Activated CD4-positive, alpha-beta memory T cell treated with anti-CD3 and anti-CD28 coated beads for 36 hours (primary cell): ENCODE results near the gene SHISAL1. TPM values are rescaled to one million over a fixed set of nuclear protein-coding genes. Genes with fewer than 3 reads are reported as not detected.

Experiments
- CTCF ChIA-PET: fragments of 350-600 bp; sonication (Branson Sonifier 250); formaldehyde crosslinking; loops from one replicate; lab custom pipeline; 2021; ENCODE audit warnings: antibody characterized with exemption, inconsistent platforms; lab: Charles Lee
- POLR2A ChIA-PET: fragments of 350-600 bp; sonication (Branson Sonifier 250); formaldehyde crosslinking; loops from one replicate; lab custom pipeline; 2021; ENCODE audit warnings: antibody characterized with exemption; lab: Charles Lee
- DNase-seq: peaks from one replicate; pipeline ENCODE4 v3.0.0-alpha.2; 2020
- H3K27ac Mint-ChIP-seq: one replicate; pipeline ENCODE4 v1.8.0; 2021; ENCODE audit warnings: mixed read lengths
- H3K27me3 Mint-ChIP-seq: one replicate; pipeline ENCODE4 v1.8.0; 2021; ENCODE audit warnings: mixed read lengths
- H3K36me3 Mint-ChIP-seq: one replicate; pipeline ENCODE4 v1.8.0; 2021; ENCODE audit warnings: mixed read lengths
- H3K4me1 Mint-ChIP-seq: one replicate; pipeline ENCODE4 v1.8.0; 2021; ENCODE audit warnings: low read depth, mixed read lengths
- H3K4me3 Mint-ChIP-seq: one replicate; pipeline ENCODE4 v1.8.0; 2021; ENCODE audit warnings: mild to moderate bottlenecking, mixed read lengths
- H3K9me3 Mint-ChIP-seq: one replicate; pipeline ENCODE4 v1.8.0; 2021; ENCODE audit warnings: mixed read lengths
- intact Hi-C: fragments of 100-400 bp; cut with micrococcal nuclease; formaldehyde crosslinking; loops from one replicate; pipeline ENCODE4 v1.15.1; 2023
- total RNA-seq, 2 experiments: library from RNA; stranded (reverse); gene quantifications; one replicate each; pipeline ENCODE4 v1.2.3, GENCODE V29; 2021

The SHISAL1 gene
- not detected for total RNA-seq

DNA sequence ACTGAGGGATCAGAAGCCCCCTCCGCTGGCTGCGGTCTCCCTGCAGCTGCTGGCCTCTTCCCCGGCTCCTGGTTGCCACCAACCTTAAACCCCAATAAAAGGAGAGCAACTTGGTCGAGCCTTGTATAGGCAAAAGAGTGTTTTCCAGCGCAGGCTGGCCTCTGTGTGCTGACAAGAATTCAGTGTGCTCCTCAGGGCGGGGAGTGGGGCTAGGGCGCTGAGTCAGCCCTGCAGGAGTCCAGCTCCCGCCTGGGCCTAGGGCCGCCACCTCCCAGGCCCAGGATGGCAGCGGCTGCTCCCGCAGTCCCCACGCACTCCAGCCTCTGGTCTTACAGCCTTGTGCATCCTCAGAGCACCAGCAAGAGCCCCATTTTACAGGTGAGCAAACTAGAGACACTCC, at the start of gene SHISAL1:
TSS of gene SHISAL1 (minus strand) at position 186 of the 400 bp plus-strand sequence. CDS start 12,006 bp downstream, outside the sequence.
- H3K27me3 Mint-ChIP-seq, result no peaks in the 10 kb centered on the region
- no peak for DNase-seq
- H3K36me3 Mint-ChIP-seq, result no peaks in the 10 kb centered on the region
- H3K9me3 Mint-ChIP-seq, result no peaks in the 10 kb centered on the region
- peaks cover 5% of the 10 kb centered on the region for H3K4me1 Mint-ChIP-seq
- POLR2A ChIA-PET, result no interaction called here
- H3K4me3 Mint-ChIP-seq, result no peak within 1 kb of the TSS
- no peak within 1 kb of the TSS for H3K27ac Mint-ChIP-seq
- intact Hi-C loops, result no loop called here
- CTCF ChIA-PET, result no interaction called here

DNA sequence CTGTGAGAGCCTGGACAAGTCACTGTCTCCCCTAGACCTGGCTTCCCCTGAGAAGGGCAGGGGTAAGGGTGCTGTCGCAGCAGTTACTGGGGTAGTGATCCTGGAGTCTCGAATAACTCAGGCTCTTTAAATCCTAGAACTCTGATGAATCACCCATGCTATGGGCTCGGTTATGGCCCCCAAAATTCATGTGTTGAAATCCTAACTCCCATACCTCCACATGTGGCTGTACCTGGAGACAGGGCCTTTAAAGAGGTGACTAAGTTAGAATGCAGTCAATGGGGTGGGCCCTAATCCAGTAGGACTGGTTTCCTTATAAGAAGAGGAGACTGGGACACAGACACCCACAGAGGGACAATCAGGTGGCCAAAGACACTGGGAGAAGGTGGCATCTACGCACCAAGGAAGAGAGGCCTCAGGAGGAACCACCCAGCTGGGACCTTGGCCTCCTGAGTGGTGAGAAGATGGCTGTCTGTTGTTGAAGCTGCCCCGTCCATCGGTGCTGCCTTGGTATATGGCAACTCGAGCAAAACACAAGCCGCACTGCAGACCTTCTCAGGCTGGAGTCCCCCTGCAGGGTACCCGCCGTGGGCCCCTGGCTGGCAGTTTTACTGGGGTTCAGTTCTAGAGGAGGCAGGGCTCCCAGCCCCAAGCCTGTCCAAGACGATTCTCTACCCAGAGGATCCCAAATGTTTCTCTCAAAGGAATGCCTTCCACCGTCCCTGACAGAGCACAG, 48.8 kb upstream of the SHISAL1 start:
- CTCF ChIA-PET, result no interaction called here
- no peaks in the 10 kb centered on the region for H3K36me3 Mint-ChIP-seq
- no peaks in the 10 kb centered on the region for H3K9me3 Mint-ChIP-seq

DNA sequence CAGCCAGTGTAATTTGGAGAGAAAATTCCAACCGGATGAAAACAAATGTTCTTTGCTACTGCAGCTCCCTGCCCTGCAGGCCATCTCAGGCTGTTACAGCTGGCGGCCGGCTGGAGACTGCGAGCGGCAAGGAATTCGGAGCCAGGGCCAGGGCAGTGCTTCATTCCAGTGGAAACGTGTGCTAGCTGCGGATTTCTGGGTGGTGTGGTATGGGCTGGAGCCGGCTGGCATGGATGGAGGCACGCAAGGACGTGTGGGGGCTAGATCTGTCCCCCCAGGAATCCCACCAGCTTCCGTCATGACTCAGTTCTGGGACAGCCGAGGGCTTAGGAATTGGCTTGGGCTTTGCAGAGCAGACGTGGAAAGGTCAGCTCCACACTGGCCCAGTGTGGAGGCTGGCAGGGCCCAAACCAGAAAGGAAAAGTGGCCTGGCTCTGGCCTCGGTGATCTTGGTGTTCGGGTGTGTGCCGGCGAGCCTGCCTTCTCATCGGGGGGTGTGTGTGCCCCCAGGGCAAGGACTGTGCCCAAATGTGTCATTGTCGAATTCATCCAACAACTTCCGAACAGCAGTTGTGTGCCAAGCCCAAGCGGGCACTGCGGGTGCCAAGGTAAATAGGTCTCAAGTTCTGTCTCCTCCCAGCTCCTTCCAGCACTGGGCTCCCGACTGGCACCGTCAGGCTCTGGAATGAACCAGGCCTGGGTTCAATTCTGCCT, 48.1 kb upstream of the SHISAL1 start:
- H3K4me1 Mint-ChIP-seq, result no peaks in the 10 kb centered on the region

More for the DNA sequence above, 48.8 kb upstream of the SHISAL1 start:
- no peak for DNase-seq
- Mint-ChIP-seq H3K4me1 (no peaks in the 10 kb centered on the region), H3K4me3 (no peak overlapping the region), H3K27me3 (peaks cover 12% of the 10 kb centered on the region), H3K27ac (no peak overlapping the region)
- intact Hi-C loops, result no loop called here
- POLR2A ChIA-PET, result no interaction called here

DNA sequence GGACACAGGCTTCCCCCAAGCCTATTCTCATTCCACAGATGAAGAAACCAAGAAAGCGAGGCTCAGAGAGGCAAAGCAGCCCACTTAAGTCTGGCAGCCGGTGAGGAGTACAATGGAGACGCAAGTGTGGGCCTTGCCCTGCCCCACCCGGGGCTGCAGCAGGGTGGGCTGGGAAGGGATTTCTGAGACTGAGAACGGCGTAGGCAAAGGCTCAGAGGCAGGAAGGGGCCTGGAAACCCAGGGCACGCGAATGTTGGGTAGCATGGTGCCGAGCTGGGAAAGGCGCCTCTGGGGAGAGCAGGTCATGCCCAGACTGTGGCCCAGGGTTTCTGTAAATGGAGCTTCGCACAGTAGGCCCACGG, 47.5 kb upstream of the SHISAL1 start:
- intact Hi-C loops, result no loop called here
- H3K27ac Mint-ChIP-seq, result no peak overlapping the region
- no peak overlapping the region for H3K4me3 Mint-ChIP-seq
- CTCF ChIA-PET, result interaction anchor here (0.7 kb wide), 1 partner anchor 54 kb away, joined by 3 read pairs; no protein-coding TSS in a partner anchor
- peaks cover 14% of the 10 kb centered on the region for H3K27me3 Mint-ChIP-seq
- no peak for DNase-seq
- no peaks in the 10 kb centered on the region for H3K36me3 Mint-ChIP-seq
- H3K4me1 Mint-ChIP-seq, result no peaks in the 10 kb centered on the region
- POLR2A ChIA-PET, result no interaction called here
- no peaks in the 10 kb centered on the region for H3K9me3 Mint-ChIP-seq

More for the DNA sequence above, 48.1 kb upstream of the SHISAL1 start:
- POLR2A ChIA-PET, result no interaction called here
- CTCF ChIA-PET, result interaction anchor here (0.7 kb wide), 1 partner anchor 55 kb away, joined by 3 read pairs; no protein-coding TSS in a partner anchor
- Mint-ChIP-seq H3K27me3 (peaks cover 12% of the 10 kb centered on the region), H3K9me3 (no peaks in the 10 kb centered on the region), H3K27ac (no peak overlapping the region), H3K36me3 (no peaks in the 10 kb centered on the region), H3K4me3 (no peak overlapping the region)
- intact Hi-C loops, result no loop called here
- DNase-seq, result no peak

DNA sequence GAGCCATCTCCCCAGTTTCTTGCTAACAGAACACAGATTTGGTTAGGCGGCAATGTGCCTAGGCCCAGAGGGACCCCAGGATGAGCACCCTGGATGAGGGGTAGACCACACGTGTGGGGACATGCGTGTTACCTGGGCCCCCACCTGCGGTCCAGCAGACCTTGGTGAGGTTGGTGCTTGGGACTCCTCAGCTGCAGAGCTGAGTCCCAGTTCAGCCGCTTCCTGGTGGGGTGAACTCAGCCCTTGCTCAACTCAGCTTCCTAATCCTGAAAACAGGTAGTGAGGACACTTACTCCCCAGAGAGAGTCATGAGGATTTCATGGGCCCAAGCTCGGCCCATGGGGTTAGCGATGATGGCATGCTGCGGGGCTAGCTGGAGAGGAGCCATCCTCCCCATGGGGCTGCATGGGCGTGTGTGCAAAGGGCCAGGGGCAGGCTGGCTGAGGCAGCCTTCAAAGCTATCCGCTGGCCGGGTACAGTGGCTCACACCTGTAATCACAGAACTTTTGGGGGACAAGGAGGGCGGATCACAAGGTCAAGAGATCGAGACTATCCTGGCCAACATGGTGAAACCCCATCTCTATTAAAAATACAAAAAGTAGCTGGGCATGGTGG, 46.9 kb upstream of the SHISAL1 start:
- no peak overlapping the region for H3K27ac Mint-ChIP-seq
- no peak for DNase-seq
- POLR2A ChIA-PET, result no interaction called here
- H3K27me3 Mint-ChIP-seq, result peaks cover 17% of the 10 kb centered on the region
- CTCF ChIA-PET, result no interaction called here
- H3K9me3 Mint-ChIP-seq, result no peaks in the 10 kb centered on the region
- H3K36me3 Mint-ChIP-seq, result no peaks in the 10 kb centered on the region
- no peaks in the 10 kb centered on the region for H3K4me1 Mint-ChIP-seq
- intact Hi-C loops, result no loop called here
- H3K4me3 Mint-ChIP-seq, result no peak overlapping the region

DNA sequence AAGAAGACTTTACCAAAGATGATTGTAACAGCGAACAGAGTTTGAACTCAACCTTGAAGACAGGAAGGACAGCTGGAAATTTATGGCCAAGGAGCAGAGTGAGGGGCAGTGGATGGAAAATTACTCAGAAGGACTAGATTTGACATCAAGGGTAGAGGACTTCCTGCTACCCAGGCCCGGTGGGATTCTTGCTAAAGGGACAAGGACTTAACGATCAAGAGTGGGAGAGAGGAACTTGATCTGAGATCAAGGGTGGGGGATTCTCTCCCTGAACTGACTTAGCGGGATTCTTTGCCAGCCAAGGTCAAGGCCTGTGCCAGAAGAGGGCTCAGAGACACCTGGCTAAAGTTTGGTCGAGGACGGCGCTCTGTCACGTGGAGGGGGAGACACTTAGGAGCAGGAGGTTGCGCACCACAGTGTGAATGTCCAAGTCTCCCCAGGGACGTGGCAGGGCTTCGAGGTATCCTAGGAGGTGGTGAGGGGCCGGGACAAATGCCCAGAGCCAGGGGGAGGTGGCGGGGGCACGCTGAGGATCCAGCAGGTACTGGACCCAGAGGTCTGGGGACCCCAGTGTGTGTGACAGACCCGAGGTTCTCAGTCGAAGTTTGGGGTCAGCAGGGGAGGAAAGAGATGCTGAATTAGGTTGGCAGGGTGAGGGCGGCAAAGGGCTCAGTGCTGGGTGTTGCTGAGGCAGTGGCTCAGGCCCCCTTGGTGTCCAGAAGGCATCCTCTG, 46.1 kb upstream of the SHISAL1 start:
- H3K27me3 Mint-ChIP-seq, result peaks cover 24% of the 10 kb centered on the region
- H3K9me3 Mint-ChIP-seq, result no peaks in the 10 kb centered on the region
- no peak overlapping the region for H3K4me3 Mint-ChIP-seq
- H3K36me3 Mint-ChIP-seq, result no peaks in the 10 kb centered on the region
- intact Hi-C loops, result no loop called here
- H3K27ac Mint-ChIP-seq, result no peak overlapping the region
- CTCF ChIA-PET, result no interaction called here
- H3K4me1 Mint-ChIP-seq, result no peaks in the 10 kb centered on the region
- no peak for DNase-seq
- POLR2A ChIA-PET, result no interaction called here

DNA sequence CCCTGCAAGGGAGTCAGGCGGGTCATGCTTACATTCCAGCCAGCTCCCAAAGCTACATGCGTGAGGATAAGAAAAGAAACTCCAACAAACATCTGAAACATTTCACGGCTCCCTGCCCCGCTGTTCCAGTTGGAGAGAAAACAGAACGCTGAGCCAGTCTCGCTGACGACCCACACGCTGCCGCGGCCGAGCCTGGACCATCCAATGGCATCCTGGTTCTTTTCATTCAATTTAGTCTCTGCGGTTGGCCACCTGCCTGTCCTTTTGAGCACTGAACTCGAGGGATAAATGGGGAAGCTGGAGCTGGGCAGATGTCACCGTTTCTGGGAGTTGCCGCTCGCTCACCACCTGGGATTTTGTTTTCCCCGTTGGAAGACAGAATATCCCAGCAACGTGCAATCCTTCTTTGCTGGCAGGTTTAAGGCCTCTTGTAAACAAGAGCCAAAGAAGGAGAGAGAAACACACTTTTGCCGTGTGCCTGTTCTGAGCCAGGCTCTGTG, 45.3 kb upstream of the SHISAL1 start:
- Mint-ChIP-seq H3K27ac (no peak overlapping the region), H3K27me3 (peaks cover 31% of the 10 kb centered on the region), H3K36me3 (no peaks in the 10 kb centered on the region), H3K4me1 (no peaks in the 10 kb centered on the region), H3K4me3 (no peak overlapping the region), H3K9me3 (no peaks in the 10 kb centered on the region)
- intact Hi-C loops, result no loop called here
- POLR2A ChIA-PET, result no interaction called here
- no peak for DNase-seq
- CTCF ChIA-PET, result no interaction called here

DNA sequence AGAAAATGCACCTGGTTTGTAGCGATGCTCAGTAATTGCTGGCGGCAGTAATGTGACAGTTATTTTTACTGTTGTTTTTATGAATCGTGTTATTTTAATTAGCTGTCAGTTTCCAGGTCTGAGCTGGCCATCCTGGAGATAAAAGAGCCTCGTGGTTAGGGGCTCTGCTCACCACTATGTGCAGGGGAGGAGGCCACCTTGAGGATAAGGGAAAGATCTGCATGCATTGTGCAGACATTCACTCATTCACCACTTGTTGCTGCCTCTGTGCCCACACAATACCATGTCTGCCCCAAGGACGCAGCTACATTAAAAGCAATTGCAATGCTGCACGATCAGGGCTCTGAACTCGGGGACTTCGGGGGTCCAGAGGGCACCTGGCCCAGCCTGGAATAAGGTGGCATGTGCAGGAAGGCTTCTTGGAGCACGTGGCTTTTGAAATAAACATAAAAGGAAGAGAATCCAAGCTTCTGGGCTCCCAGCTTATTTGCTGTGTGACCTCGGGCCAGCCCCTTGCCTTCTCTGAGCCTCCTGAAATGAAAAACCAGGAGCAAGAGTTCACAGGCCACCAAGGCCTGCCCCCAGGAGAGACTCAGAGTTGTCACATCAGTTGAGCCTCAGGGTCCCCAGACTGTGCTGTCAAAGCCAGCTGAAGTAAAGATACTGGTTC, 44.7 kb upstream of the SHISAL1 start:
- CTCF ChIA-PET, result no interaction called here
- Mint-ChIP-seq H3K9me3 (no peaks in the 10 kb centered on the region), H3K27ac (no peak overlapping the region), H3K27me3 (peaks cover 31% of the 10 kb centered on the region), H3K4me1 (no peaks in the 10 kb centered on the region), H3K4me3 (no peak overlapping the region), H3K36me3 (no peaks in the 10 kb centered on the region)
- no peak for DNase-seq
- intact Hi-C loops, result no loop called here
- POLR2A ChIA-PET, result no interaction called here

DNA sequence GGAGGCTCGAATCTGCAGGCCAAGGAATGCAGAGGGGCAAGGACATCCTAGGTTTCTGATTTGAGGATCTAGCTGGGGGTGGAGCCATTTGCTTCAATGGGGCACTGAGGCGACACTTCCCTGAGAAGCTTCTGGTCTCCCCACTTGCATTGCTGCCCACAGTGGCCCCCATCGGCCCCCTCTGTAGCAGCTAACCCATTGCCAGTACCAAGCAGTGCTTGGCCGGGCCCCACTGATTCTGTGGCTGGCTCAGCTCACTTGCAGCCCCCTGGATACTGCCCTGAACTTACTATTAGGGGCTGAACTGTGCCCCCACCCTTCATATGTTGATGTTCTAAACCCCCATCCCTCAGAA, 42.9 kb upstream of the SHISAL1 start:
- peaks cover 36% of the 10 kb centered on the region for H3K27me3 Mint-ChIP-seq
- no peak overlapping the region for H3K27ac Mint-ChIP-seq
- CTCF ChIA-PET, result no interaction called here
- DNase-seq, result no peak
- intact Hi-C loops, result no loop called here
- no peak overlapping the region for H3K4me3 Mint-ChIP-seq
- H3K36me3 Mint-ChIP-seq, result no peaks in the 10 kb centered on the region
- peaks cover 8% of the 10 kb centered on the region for H3K4me1 Mint-ChIP-seq
- no peaks in the 10 kb centered on the region for H3K9me3 Mint-ChIP-seq
- POLR2A ChIA-PET, result no interaction called here

DNA sequence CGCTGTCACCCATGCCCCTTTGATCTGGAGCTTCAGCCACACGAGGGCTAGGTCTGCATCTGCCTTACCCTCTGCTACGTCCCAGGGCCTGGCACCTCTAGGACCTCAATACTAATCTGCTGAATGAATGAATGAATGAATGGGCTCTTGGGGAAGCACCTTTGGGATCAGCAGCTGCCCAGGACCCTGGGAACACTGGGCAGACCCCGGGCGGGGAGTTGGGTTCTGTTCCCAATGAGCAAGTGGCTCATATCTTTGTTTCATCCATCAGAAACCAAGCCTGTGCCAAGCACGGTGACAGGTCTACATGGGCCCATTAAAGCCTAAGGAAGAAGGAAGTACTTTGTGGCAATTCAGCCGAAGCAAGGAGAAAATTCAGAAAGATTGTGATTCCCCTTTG, 41.5 kb upstream of the SHISAL1 start:
- Mint-ChIP-seq H3K9me3 (no peaks in the 10 kb centered on the region), H3K27me3 (peaks cover 35% of the 10 kb centered on the region), H3K27ac (no peak overlapping the region), H3K4me1 (peaks cover 8% of the 10 kb centered on the region), H3K36me3 (no peaks in the 10 kb centered on the region), H3K4me3 (no peak overlapping the region)
- CTCF ChIA-PET, result interaction anchor here (1.0 kb wide), 1 partner anchor 361 kb away, joined by 3 read pairs; no protein-coding TSS in a partner anchor
- DNase-seq, result no peak
- intact Hi-C loops, result no loop called here
- POLR2A ChIA-PET, result no interaction called here

DNA sequence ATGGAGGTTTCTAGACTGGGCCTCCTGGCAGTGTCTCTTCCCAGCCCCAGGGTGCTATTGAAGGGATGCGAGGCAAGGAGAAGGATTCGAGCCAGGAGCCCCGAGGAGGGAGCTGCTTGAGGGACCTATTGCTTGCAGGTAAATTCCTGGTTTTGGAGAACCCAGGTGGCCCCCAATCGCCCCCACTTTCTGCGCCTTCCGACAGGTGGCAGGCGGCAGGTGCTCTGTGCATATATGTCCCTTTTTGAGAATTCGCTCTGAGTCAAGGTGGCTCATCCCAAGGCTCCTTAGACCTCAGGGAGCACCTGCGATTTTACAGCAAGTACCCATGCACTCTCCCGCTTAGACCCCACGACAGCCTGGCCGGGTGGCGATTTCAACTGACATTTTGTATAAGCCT, 40.3 kb upstream of the SHISAL1 start:
- H3K4me3 Mint-ChIP-seq, result no peak overlapping the region
- ChIA-PET CTCF (no interaction called here), POLR2A (no interaction called here)
- intact Hi-C loops, result no loop called here
- peaks cover 35% of the 10 kb centered on the region for H3K27me3 Mint-ChIP-seq
- peaks cover 8% of the 10 kb centered on the region for H3K4me1 Mint-ChIP-seq
- DNase-seq, result no peak
- H3K9me3 Mint-ChIP-seq, result no peaks in the 10 kb centered on the region
- H3K27ac Mint-ChIP-seq, result no peak overlapping the region
- no peaks in the 10 kb centered on the region for H3K36me3 Mint-ChIP-seq
